ENCODE results near the gene NRF1. TPM values are rescaled to one million over a fixed set of nuclear protein-coding genes. Genes with fewer than 3 reads are reported as not detected.
"Not testable (repeated sequence)": the region's sequence is repeated elsewhere in the genome, so short reads cannot be mapped to it uniquely, and the experiment has no call there.

NRF1 gene
- total RNA-seq, 1 donor from 2014 or later: 22.6 TPM

DNA sequence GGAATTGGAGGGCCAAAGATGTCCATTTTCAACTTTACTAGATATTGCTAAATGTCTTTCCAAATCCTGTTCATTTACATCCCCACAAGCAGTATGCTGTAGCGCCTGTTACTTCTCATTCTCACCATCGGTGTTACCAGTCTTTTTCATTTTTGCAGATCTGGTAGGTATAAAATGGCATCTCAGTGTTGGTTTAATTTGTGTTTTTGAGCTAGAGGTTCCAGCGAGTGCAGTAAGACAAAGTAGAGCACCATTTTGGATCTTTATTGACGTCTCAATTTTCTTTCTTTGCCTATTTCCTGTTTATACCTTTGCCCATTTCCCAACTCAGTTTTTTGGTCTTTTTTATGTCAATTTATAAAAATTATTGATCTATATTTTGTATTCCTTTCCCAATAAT is 55.6 kb downstream of the NRF1 start:
- H3K27me3 ChIP-seq: no peaks in the 10 kb centered on the region
- TF ChIP-seq, protein P1, sequence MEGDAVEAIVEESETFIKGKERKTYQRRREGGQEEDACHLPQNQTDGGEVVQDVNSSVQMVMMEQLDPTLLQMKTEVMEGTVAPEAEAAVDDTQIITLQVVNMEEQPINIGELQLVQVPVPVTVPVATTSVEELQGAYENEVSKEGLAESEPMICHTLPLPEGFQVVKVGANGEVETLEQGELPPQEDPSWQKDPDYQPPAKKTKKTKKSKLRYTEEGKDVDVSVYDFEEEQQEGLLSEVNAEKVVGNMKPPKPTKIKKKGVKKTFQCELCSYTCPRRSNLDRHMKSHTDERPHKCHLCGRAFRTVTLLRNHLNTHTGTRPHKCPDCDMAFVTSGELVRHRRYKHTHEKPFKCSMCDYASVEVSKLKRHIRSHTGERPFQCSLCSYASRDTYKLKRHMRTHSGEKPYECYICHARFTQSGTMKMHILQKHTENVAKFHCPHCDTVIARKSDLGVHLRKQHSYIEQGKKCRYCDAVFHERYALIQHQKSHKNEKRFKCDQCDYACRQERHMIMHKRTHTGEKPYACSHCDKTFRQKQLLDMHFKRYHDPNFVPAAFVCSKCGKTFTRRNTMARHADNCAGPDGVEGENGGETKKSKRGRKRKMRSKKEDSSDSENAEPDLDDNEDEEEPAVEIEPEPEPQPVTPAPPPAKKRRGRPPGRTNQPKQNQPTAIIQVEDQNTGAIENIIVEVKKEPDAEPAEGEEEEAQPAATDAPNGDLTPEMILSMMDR (IDR thresholded peaks at IDR 0.05): no peak
- no peak for TF ChIP-seq POLR2AphosphoS5 (IDR thresholded peaks at IDR 0.05; ENCODE audit: insufficient read depth in 1 of 2, low read depth in 1 of 2)
- intact Hi-C loops (cut with DNase I): no loop called here
- no peak for DNase-seq (ENCODE audit: extremely low spot score in 2 of 2)
- peaks cover 0 to 9% of the 10 kb centered on the region in 2 donors for H3K36me3 ChIP-seq
- no peak overlapping the region for H3K4me3 ChIP-seq
- no peaks in the 10 kb centered on the region for H3K9me3 ChIP-seq
- H3K4me1 ChIP-seq: no peaks in the 10 kb centered on the region
- no peak overlapping the region for H3K27ac ChIP-seq

DNA sequence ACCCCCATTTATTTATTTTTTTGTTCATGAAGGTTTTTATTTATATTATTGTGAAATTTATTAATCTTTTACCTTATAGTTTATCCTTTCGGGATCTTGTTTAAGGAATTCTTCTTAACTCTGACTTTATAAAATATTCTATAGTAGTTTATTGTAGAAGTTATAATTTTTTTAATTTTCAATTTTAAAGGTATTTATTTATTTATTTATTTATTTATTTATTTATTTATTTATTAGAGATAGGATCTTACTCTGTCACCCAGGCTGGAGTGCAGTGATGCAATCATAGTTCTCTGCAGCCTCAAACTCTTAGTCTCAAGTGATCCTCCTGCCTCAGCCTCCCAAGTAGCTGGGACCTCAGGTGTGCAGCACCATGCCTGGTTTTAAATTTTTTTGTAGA is 56.0 kb downstream of the NRF1 start:
- Histone ChIP-seq H3K9me3 (no peaks in the 10 kb centered on the region), H3K4me1 (no peaks in the 10 kb centered on the region), H3K27ac (no peak overlapping the region), H3K36me3 (peaks cover 0 to 13% of the 10 kb centered on the region in 2 donors), H3K27me3 (no peaks in the 10 kb centered on the region), H3K4me3 (no peak overlapping the region)
- intact Hi-C loops (cut with DNase I): no loop called here
- TF ChIP-seq POLR2AphosphoS5 (IDR thresholded peaks at IDR 0.05; ENCODE audit: insufficient read depth in 1 of 2, low read depth in 1 of 2): no peak
- TF ChIP-seq, protein P1 (IDR thresholded peaks at IDR 0.05): no peak
- no peak for TF ChIP-seq POLR2A (IDR thresholded peaks at IDR 0.05)
- DNase-seq (ENCODE audit: extremely low spot score in 2 of 2): no peak

DNA sequence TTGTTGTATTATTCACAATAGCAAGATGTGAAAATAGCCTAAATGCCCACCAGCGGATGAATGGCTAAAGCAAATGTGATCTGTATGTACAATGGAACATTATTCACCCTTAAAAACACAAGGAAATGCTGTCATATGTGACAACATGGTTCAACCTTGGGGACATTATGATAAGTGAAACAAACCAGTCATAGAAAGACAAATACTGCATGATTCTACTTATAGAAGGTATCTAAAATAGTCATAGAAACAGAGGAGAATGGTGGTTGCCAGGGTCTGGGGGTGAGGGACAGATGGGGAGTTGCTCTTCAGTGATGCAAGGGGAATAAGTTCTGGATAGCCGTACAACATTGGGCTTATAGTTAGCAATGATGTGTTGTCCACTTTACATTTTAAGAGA is 58.4 kb downstream of the NRF1 start:
- Histone ChIP-seq H3K36me3 (peaks cover 4 to 24% of the 10 kb centered on the region in 2 donors), H3K9me3 (no peaks in the 10 kb centered on the region), H3K27me3 (no peaks in the 10 kb centered on the region), H3K4me3 (no peak overlapping the region), H3K27ac (no peak overlapping the region), H3K4me1 (no peaks in the 10 kb centered on the region)
- TF ChIP-seq POLR2AphosphoS5 (IDR thresholded peaks at IDR 0.05; ENCODE audit: insufficient read depth in 1 of 2, low read depth in 1 of 2) (no peak), POLR2A (IDR thresholded peaks at IDR 0.05) (no peak)
- TF ChIP-seq, protein P1 (IDR thresholded peaks at IDR 0.05): no peak
- intact Hi-C loops (cut with DNase I): no loop called here
- DNase-seq (ENCODE audit: extremely low spot score in 2 of 2): no peak

DNA sequence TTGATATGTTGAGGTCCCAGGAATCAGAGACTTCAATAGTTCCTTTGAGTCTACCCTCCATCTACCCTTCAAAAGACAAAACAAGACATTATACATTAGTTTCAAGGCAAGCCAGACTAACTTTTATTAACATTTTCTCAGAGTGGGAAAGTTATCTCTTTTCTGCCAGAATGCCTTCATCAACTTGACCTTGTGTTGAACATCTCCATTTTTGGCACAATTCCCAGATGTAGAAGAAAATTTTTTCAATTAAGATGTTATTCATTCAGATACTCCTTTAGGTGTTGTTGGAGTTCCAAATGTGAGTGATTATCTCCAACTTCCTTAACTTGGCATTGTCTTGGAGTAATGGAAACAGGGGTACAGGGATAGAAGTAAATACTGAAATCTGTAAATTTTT is 59.1 kb downstream of the NRF1 start:
- H3K4me3 ChIP-seq: no peak overlapping the region
- no peaks in the 10 kb centered on the region for H3K4me1 ChIP-seq
- TF ChIP-seq, protein P1 (IDR thresholded peaks at IDR 0.05): no peak
- TF ChIP-seq POLR2A (IDR thresholded peaks at IDR 0.05): no peak
- TF ChIP-seq POLR2AphosphoS5 (IDR thresholded peaks at IDR 0.05; ENCODE audit: insufficient read depth in 1 of 2, low read depth in 1 of 2): no peak
- no peaks in the 10 kb centered on the region for H3K9me3 ChIP-seq
- H3K27me3 ChIP-seq: no peaks in the 10 kb centered on the region
- intact Hi-C loops (cut with DNase I): no loop called here
- DNase-seq (ENCODE audit: extremely low spot score in 2 of 2): no peak
- peaks cover 4 to 32% of the 10 kb centered on the region in 2 donors for H3K36me3 ChIP-seq
- no peak overlapping the region for H3K27ac ChIP-seq

DNA sequence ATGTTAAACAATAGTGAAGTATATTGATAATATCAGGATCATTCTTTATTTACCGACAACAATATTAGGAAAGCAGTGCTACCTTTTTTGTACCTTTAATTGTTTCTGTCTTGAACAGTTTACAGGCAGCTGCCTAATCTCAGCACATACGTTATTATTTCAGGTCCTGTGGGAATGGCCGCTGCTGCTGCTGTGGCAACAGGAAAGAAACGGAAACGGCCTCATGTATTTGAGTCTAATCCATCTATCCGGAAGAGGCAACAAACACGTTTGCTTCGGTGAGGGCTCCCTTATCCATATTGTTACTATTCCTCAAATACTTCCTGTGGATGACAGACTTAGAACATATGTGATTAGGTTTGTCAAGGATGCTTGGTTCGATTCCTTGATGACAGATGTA is 59.7 kb downstream of the NRF1 start:
- intact Hi-C loops (cut with DNase I): no loop called here
- Histone ChIP-seq H3K27me3 (no peaks in the 10 kb centered on the region), H3K4me1 (no peaks in the 10 kb centered on the region), H3K36me3 (peaks cover 4 to 35% of the 10 kb centered on the region in 2 donors), H3K4me3 (no peak overlapping the region), H3K27ac (no peak overlapping the region), H3K9me3 (no peaks in the 10 kb centered on the region)
- TF ChIP-seq, protein P1 (IDR thresholded peaks at IDR 0.05): no peak
- TF ChIP-seq POLR2AphosphoS5 (IDR thresholded peaks at IDR 0.05; ENCODE audit: insufficient read depth in 1 of 2, low read depth in 1 of 2) (no peak), POLR2A (IDR thresholded peaks at IDR 0.05) (no peak)
- DNase-seq (ENCODE audit: extremely low spot score in 2 of 2): no peak

DNA sequence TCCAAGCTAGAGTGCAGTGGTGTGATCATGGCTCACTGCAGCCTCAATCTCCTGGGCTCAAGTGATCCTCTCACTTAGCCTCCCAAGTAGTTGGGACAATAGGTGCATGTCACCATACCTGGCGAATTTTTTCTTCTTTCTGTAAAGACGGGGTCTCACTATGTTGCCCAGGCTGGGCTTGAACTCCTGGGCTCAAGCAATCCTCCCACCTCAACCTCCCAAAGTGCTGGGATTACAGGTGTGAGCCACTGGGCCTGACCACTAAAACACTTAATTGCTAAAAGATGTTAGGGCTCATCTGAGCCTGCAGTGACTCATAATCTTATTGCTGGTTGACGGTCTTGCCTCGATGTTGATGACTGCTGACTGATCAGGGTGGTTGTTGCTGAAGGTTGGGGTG is 63.0 kb downstream of the NRF1 start:
- intact Hi-C loops (cut with DNase I); H3K27ac ChIP-seq; H3K4me3 ChIP-seq; H3K4me1 ChIP-seq; H3K27me3 ChIP-seq; H3K9me3 ChIP-seq; DNase-seq (ENCODE audit: extremely low spot score in 2 of 2): not testable (repeated sequence)
- H3K36me3 ChIP-seq: peaks cover 4 to 46% of the 10 kb centered on the region in 2 donors

All from vagina (tissue), 2 donors.